Panc1 (cell line): ENCODE measurements around the gene ITPR2. TPM values are rescaled to one million over a fixed set of nuclear protein-coding genes. Genes with fewer than 3 reads are reported as not detected.

Experiments used
- ATAC-seq: fragments of 200-7000 bp; cut with Tn5 transposase; 2 replicates; pipeline ENCODE4 v1.9.1; 2020; ENCODE audit warnings: mild to moderate bottlenecking, moderate library complexity
- BruUV-seq: library from RNA; stranded (reverse); fragments of 400-500 nt; replicated peaks from 2 replicates; lab custom pipeline; 2021; lab: Mats Ljungman, UMichigan
- CTCF ChIA-PET: fragments of 300-600 bp; sonication (Branson Sonifier 250); formaldehyde crosslinking; loops from one replicate; lab custom pipeline; 2022; ENCODE audit warnings: antibody characterized with exemption; lab: Charles Lee
- POLR2A ChIA-PET: fragments of 300-600 bp; sonication (Branson Sonifier 250); formaldehyde crosslinking; loops from one replicate; lab custom pipeline; 2022; ENCODE audit warnings: antibody characterized with exemption; lab: Charles Lee
- DNase-seq: peaks from one replicate; pipeline ENCODE4 v3.0.0-alpha.2; 2010; ENCODE audit warnings: low read depth, low spot score
- H3K27ac ChIP-seq: 2 replicates; pipeline ENCODE4 v1.5.1; 2011; ENCODE audit warnings: mild to moderate bottlenecking, low read length, inconsistent platforms
- H3K27me3 ChIP-seq: fragments of 200-500 bp; sonication (Bioruptor generic); 2 replicates; pipeline ENCODE4 v1.6.0; 2014; ENCODE audit warnings: low read length, inconsistent platforms; ENCODE audit not compliant: control insufficient read depth, insufficient read depth
- H3K36me3 ChIP-seq: fragments of 200-500 bp; sonication (Bioruptor generic); 2 replicates; pipeline ENCODE4 v1.5.1; 2014; ENCODE audit warnings: inconsistent platforms, mild to moderate bottlenecking, low read length, moderate library complexity; ENCODE audit not compliant: control insufficient read depth, insufficient read depth
- H3K4me1 ChIP-seq: 2 replicates; pipeline ENCODE4 v1.5.1; 2011; ENCODE audit warnings: inconsistent platforms, mild to moderate bottlenecking, low read length, moderate library complexity; ENCODE audit not compliant: control insufficient read depth, insufficient read depth
- H3K4me3 ChIP-seq, 2 experiments: 2 replicates each; pipeline ENCODE4 v1.5.1; 2011 to 2012; ENCODE audit warnings: low read depth in 2 of 2, low read length in 2 of 2, mild to moderate bottlenecking in 2 of 2, inconsistent platforms in 1 of 2, moderate library complexity in 1 of 2
- H3K9me3 ChIP-seq: fragments of 200-500 bp; sonication (Bioruptor generic); 2 replicates; pipeline ENCODE4 v1.5.1; 2014; ENCODE audit warnings: low read depth, mild to moderate bottlenecking, inconsistent platforms, low read length, moderate library complexity; ENCODE audit not compliant: control insufficient read depth, insufficient read depth
- POLR2AphosphoS5 ChIP-seq: IDR thresholded peaks from 2 replicates; pipeline ENCODE4 v1.6.1; 2012; ENCODE audit warnings: mild to moderate bottlenecking, low read depth, low read length, moderate library complexity
- SIN3A ChIP-seq: IDR thresholded peaks from 2 replicates; pipeline ENCODE4 v1.6.1; 2012; ENCODE audit warnings: low read depth, mild to moderate bottlenecking, low read length, moderate library complexity, borderline replicate concordance; ENCODE audit not compliant: insufficient read depth
- TCF7L2 ChIP-seq: IDR thresholded peaks from 2 replicates; pipeline ENCODE4 v1.6.1; 2011; ENCODE audit warnings: mild to moderate bottlenecking, low read depth, low read length, inconsistent platforms
- in situ Hi-C: cut with HindIII; loops from 2 replicates; pipeline ENCODE4 v1.10.0; 2016; ENCODE audit warnings: low sequenced_read_pairs, low pct_unique_long_range_greater_than_20kb
- intact Hi-C: fragments of 100-400 bp; cut with micrococcal nuclease; formaldehyde crosslinking; loops from one replicate; pipeline ENCODE4 v1.10.0; 2022; ENCODE audit not compliant: unreplicated experiment
- total RNA-seq: library from RNA; stranded (reverse); gene quantifications from one replicate; pipeline ENCODE4 v1.2.1, GENCODE V29; 2021; ENCODE audit not compliant: unreplicated experiment
- TF ChIP-seq, protein P1 (sequence below), 2 experiments: IDR thresholded peaks; 2 replicates each; pipeline ENCODE4 v1.6.1; 2011 to 2012; ENCODE audit warnings: low read depth in 2 of 2, control low read depth in 1 of 2, low read length in 1 of 2, mild to moderate bottlenecking in 1 of 2, moderate library complexity in 1 of 2; ENCODE audit not compliant: insufficient read depth in 1 of 2
- TF ChIP-seq, protein P2 (sequence below): fragments of 450-650 bp; IDR thresholded peaks from 2 replicates; pipeline ENCODE4 v1.5.1; 2017; ENCODE audit warnings: mild to moderate bottlenecking

ITPR2 gene
- total RNA-seq, 1 experiment from 2014 or later: 41.8 TPM

DNA sequence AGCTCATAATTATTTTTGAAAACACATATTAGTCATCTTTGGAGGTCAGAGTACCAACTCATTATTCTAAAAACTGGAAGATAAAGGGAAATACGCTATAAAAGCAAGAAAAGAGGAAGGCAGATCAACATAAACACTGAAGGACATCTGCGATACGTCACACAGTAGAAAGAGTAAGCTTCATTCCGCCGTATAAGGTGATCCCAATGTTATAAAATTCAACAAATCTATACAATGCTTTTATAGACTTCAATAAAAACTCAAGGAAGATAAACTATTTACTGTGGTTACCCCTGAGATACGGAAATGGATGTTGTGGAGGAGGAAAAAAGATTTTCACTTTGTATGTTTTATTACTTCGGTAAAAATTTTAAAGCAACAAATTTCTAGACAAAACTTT is 92.6 kb downstream of the ITPR2 start:
- ATAC-seq (no peak), DNase-seq (no peak)
- Histone ChIP-seq H3K9me3 (peaks cover 13% of the 10 kb centered on the region), H3K36me3 (no peaks in the 10 kb centered on the region), H3K4me1 (no peaks in the 10 kb centered on the region), H3K27me3 (no peaks in the 10 kb centered on the region), H3K27ac (no peak overlapping the region), H3K4me3 (no peak overlapping the region)
- intact Hi-C loops: no loop called here
- in situ Hi-C loops: no loop called here
- POLR2A ChIA-PET: no interaction called here
- no TSS peak for BruUV-seq
- TF ChIP-seq, protein P1, sequence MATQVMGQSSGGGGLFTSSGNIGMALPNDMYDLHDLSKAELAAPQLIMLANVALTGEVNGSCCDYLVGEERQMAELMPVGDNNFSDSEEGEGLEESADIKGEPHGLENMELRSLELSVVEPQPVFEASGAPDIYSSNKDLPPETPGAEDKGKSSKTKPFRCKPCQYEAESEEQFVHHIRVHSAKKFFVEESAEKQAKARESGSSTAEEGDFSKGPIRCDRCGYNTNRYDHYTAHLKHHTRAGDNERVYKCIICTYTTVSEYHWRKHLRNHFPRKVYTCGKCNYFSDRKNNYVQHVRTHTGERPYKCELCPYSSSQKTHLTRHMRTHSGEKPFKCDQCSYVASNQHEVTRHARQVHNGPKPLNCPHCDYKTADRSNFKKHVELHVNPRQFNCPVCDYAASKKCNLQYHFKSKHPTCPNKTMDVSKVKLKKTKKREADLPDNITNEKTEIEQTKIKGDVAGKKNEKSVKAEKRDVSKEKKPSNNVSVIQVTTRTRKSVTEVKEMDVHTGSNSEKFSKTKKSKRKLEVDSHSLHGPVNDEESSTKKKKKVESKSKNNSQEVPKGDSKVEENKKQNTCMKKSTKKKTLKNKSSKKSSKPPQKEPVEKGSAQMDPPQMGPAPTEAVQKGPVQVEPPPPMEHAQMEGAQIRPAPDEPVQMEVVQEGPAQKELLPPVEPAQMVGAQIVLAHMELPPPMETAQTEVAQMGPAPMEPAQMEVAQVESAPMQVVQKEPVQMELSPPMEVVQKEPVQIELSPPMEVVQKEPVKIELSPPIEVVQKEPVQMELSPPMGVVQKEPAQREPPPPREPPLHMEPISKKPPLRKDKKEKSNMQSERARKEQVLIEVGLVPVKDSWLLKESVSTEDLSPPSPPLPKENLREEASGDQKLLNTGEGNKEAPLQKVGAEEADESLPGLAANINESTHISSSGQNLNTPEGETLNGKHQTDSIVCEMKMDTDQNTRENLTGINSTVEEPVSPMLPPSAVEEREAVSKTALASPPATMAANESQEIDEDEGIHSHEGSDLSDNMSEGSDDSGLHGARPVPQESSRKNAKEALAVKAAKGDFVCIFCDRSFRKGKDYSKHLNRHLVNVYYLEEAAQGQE (IDR thresholded peaks at IDR 0.05; ENCODE audit: insufficient read depth in 1 of 2, low read depth in 2 of 2, low read length in 1 of 2): no peak
- TF ChIP-seq, protein P2, sequence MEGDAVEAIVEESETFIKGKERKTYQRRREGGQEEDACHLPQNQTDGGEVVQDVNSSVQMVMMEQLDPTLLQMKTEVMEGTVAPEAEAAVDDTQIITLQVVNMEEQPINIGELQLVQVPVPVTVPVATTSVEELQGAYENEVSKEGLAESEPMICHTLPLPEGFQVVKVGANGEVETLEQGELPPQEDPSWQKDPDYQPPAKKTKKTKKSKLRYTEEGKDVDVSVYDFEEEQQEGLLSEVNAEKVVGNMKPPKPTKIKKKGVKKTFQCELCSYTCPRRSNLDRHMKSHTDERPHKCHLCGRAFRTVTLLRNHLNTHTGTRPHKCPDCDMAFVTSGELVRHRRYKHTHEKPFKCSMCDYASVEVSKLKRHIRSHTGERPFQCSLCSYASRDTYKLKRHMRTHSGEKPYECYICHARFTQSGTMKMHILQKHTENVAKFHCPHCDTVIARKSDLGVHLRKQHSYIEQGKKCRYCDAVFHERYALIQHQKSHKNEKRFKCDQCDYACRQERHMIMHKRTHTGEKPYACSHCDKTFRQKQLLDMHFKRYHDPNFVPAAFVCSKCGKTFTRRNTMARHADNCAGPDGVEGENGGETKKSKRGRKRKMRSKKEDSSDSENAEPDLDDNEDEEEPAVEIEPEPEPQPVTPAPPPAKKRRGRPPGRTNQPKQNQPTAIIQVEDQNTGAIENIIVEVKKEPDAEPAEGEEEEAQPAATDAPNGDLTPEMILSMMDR: no peak
- TF ChIP-seq SIN3A (no peak), POLR2AphosphoS5 (no peak), TCF7L2 (no peak)
- CTCF ChIA-PET: no interaction called here

DNA sequence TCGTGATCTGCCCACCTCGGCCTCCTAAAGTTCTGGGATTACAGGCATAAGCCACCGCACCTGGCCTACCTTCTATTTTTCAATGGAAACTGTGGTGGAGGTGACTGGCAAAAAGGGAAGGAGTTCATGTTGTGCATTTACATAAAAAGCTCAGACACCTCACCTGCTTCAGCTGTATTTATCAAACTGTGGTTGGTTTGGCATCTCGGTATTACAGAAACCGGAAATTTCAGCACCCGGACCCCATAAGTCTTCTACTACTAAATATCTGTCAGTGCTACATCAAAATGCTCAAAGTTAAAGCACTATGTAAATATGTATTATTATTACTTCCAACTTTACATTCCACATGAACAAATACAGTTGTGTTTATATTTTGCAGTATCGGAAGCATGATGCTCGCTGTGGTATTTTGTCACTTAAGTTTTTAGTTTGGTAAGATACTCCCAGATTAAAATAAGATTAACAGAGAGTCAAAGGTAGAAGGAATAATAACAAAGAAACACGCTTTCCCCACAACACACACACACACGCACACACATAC is 95.4 kb downstream of the ITPR2 start:
- H3K4me1 ChIP-seq: no peaks in the 10 kb centered on the region
- intact Hi-C loops (no loop called here), in situ Hi-C loops (no loop called here)
- DNase-seq (no peak), ATAC-seq (no peak)
- no peak overlapping the region for H3K27ac ChIP-seq
- ChIA-PET CTCF (no interaction called here), POLR2A (no interaction called here)
- H3K36me3 ChIP-seq: no peaks in the 10 kb centered on the region
- peaks cover 13% of the 10 kb centered on the region for H3K9me3 ChIP-seq
- TF ChIP-seq TCF7L2 (no peak), POLR2AphosphoS5 (no peak), SIN3A (no peak)
- TF ChIP-seq, protein P2: no peak
- TF ChIP-seq, protein P1 (IDR thresholded peaks at IDR 0.05; ENCODE audit: insufficient read depth in 1 of 2, low read depth in 2 of 2, low read length in 1 of 2): no peak
- BruUV-seq: no TSS peak
- no peaks in the 10 kb centered on the region for H3K27me3 ChIP-seq
- no peak overlapping the region for H3K4me3 ChIP-seq
